Neuronal stem cell (in vitro differentiated cells): Measurements from ENCODE around the gene MED13L.

ENCODE experiments used
- DNase-seq: peaks from one replicate; pipeline ENCODE4 v3.0.0-alpha.2; 2013; ENCODE audit warnings: low spot score
- H2AFZ ChIP-seq: one replicate; pipeline ENCODE4 v1.6.1; 2013; ENCODE audit warnings: mild to moderate bottlenecking, low read length, inconsistent platforms
- H2AK5ac ChIP-seq: 2 replicates; pipeline ENCODE4 v1.6.1; 2013; ENCODE audit warnings: low read depth, mild to moderate bottlenecking, inconsistent platforms, low read length, moderate library complexity, mixed read lengths
- H2BK120ac ChIP-seq: 2 replicates; pipeline ENCODE4 v1.6.1; 2013; ENCODE audit warnings: low read depth, mild to moderate bottlenecking, inconsistent platforms, low read length, moderate library complexity, mixed read lengths
- H2BK12ac ChIP-seq: one replicate; pipeline ENCODE4 v1.6.1; 2013; ENCODE audit warnings: low read length, inconsistent platforms
- H2BK15ac ChIP-seq: 2 replicates; pipeline ENCODE4 v1.6.1; 2013; ENCODE audit warnings: mild to moderate bottlenecking, low read length, inconsistent platforms, mixed read lengths
- H2BK5ac ChIP-seq: one replicate; pipeline ENCODE4 v1.6.1; 2013; ENCODE audit warnings: inconsistent platforms, mild to moderate bottlenecking, low read length, moderate library complexity
- H3K14ac ChIP-seq: one replicate; pipeline ENCODE4 v1.6.1; 2013; ENCODE audit warnings: low read length, inconsistent platforms
- H3K18ac ChIP-seq: 2 replicates; pipeline ENCODE4 v1.6.1; 2013; ENCODE audit warnings: low read length, inconsistent platforms
- H3K23ac ChIP-seq: 2 replicates; pipeline ENCODE4 v1.6.1; 2013; ENCODE audit warnings: low read depth, mild to moderate bottlenecking, mixed read lengths, low read length, inconsistent platforms; ENCODE audit not compliant: poor library complexity
- H3K27ac ChIP-seq: replicated peaks from 3 replicates; pipeline ENCODE4 v1.5.1; 2013; ENCODE audit warnings: low read length, inconsistent platforms
- H3K27me3 ChIP-seq, 3 experiments: 2 replicates each; pipeline ENCODE4 v1.6.1; 2013; ENCODE audit warnings: low read length in 3 of 3, mild to moderate bottlenecking in 2 of 3, inconsistent platforms in 1 of 3, low read depth in 1 of 3, mixed read lengths in 1 of 3, moderate library complexity in 1 of 3; ENCODE audit not compliant: control insufficient read depth in 3 of 3, insufficient read depth in 3 of 3
- H3K36me3 ChIP-seq, 2 donors: replicated peaks in 1 of 2; 2 replicates each; pipeline ENCODE4 v1.6.1; 2013; ENCODE audit warnings: low read length in 2 of 2; ENCODE audit not compliant: control insufficient read depth in 2 of 2, insufficient read depth in 2 of 2
- H3K4ac ChIP-seq: 2 replicates; pipeline ENCODE4 v1.6.1; 2013; ENCODE audit warnings: inconsistent platforms, mild to moderate bottlenecking, low read length, moderate library complexity
- H3K4me1 ChIP-seq, 2 donors: 1 replicate in 1 of 2; 2 replicates in 1 of 2; pipeline ENCODE4 v1.6.1; 2013; ENCODE audit warnings: low read length in 2 of 2, low read depth in 1 of 2; ENCODE audit not compliant: control insufficient read depth in 2 of 2, insufficient read depth in 1 of 2
- H3K4me2 ChIP-seq: one replicate; pipeline ENCODE4 v1.6.1; 2013; ENCODE audit warnings: mild to moderate bottlenecking, low read length, inconsistent platforms; ENCODE audit not compliant: insufficient read depth, poor library complexity, severe bottlenecking
- H3K4me3 ChIP-seq, 2 donors: 2 replicates each; pipeline ENCODE4 v1.5.1; 2013; ENCODE audit warnings: low read length in 2 of 2, mild to moderate bottlenecking in 2 of 2, inconsistent platforms in 1 of 2, moderate library complexity in 1 of 2
- H3K79me1 ChIP-seq: one replicate; pipeline ENCODE4 v1.6.1; 2013; ENCODE audit warnings: low read depth, mild to moderate bottlenecking, inconsistent platforms, low read length, moderate library complexity
- H3K9ac ChIP-seq: one replicate; pipeline ENCODE4 v1.6.1; 2013; ENCODE audit warnings: mild to moderate bottlenecking, low read depth, low read length, inconsistent platforms; ENCODE audit not compliant: poor library complexity
- H3K9me3 ChIP-seq, 2 donors: replicated peaks in 1 of 2; 2 replicates each; pipeline versions ENCODE3 to v1.6.1; 2013; ENCODE audit warnings: low read length in 2 of 2, mild to moderate bottlenecking in 2 of 2, inconsistent platforms in 1 of 2, low read depth in 1 of 2, mixed read lengths in 1 of 2, moderate library complexity in 1 of 2; ENCODE audit not compliant: control insufficient read depth in 2 of 2, insufficient read depth in 1 of 2
- H4K8ac ChIP-seq: one replicate; pipeline ENCODE4 v1.6.1; 2013; ENCODE audit warnings: low read depth, mild to moderate bottlenecking, inconsistent platforms, low read length, moderate library complexity
- H4K91ac ChIP-seq: one replicate; pipeline ENCODE4 v1.6.1; 2013; ENCODE audit warnings: low read length, low read depth, mild to moderate bottlenecking, inconsistent platforms; ENCODE audit not compliant: poor library complexity
- WGBS, 2 donors: extraction: QIAGEN DNeasy Blood & Tissue Kit; methylation state at CpG; one replicate each; pipeline ENCODE4 v1.1.7; 2013; ENCODE audit warnings: missing lambda C conversion rate in 2 of 2, mixed read lengths in 1 of 2; ENCODE audit not compliant: insufficient read length in 2 of 2, insufficient replicate concordance in 1 of 2; ENCODE audit errors: extremely low coverage in 2 of 2; 5-methylcytosine and 5-hydroxymethylcytosine counted together

Gene MED13L

GRCh38 chr12:116138364-116138763, 139.1 kb downstream of the MED13L start:
- no peak overlapping the region for H4K8ac ChIP-seq
- peaks cover 3 to 9% of the 10 kb centered on the region in 2 donors for H3K4me1 ChIP-seq
- H3K23ac ChIP-seq: no peak overlapping the region
- H3K27me3 ChIP-seq: no peaks in the 10 kb centered on the region
- H3K27ac ChIP-seq: no peak overlapping the region
- H3K18ac ChIP-seq: no peak overlapping the region
- no peak overlapping the region for H2AK5ac ChIP-seq
- no peak overlapping the region for H3K9ac ChIP-seq
- H3K79me1 ChIP-seq: no peaks in the 10 kb centered on the region
- DNase-seq: no peak
- H4K91ac ChIP-seq: no peak overlapping the region
- H3K4me2 ChIP-seq: no peak overlapping the region
- no peaks in the 10 kb centered on the region for H3K36me3 ChIP-seq
- no peak overlapping the region for H3K4me3 ChIP-seq
- H2BK12ac ChIP-seq: no peak overlapping the region
- no peak overlapping the region for H2BK120ac ChIP-seq
- no peak overlapping the region for H2AFZ ChIP-seq
- H3K14ac ChIP-seq: no peak overlapping the region
- WGBS, 2 donors: no CpG with 5 or more reads among the region's 2 CpGs
- no peak overlapping the region for H3K4ac ChIP-seq
- H2BK5ac ChIP-seq: no peak overlapping the region
- no peak overlapping the region for H2BK15ac ChIP-seq
- H3K9me3 ChIP-seq: no peaks in the 10 kb centered on the region

GRCh38 chr12:116137318-116137717, 140.2 kb downstream of the MED13L start:
- H3K14ac ChIP-seq: no peak overlapping the region
- H4K8ac ChIP-seq: no peak overlapping the region
- H4K91ac ChIP-seq: no peak overlapping the region
- H3K9ac ChIP-seq: no peak overlapping the region
- H3K4me3 ChIP-seq: no peak overlapping the region
- H3K18ac ChIP-seq: no peak overlapping the region
- H2BK120ac ChIP-seq: no peak overlapping the region
- no peaks in the 10 kb centered on the region for H3K27me3 ChIP-seq
- no peak for DNase-seq
- no peak overlapping the region for H3K27ac ChIP-seq
- no peak overlapping the region for H3K4ac ChIP-seq
- H3K9me3 ChIP-seq: no peaks in the 10 kb centered on the region
- no peak overlapping the region for H2BK15ac ChIP-seq
- no peaks in the 10 kb centered on the region for H3K79me1 ChIP-seq
- H2BK12ac ChIP-seq: no peak overlapping the region
- H3K4me2 ChIP-seq: no peak overlapping the region
- H3K23ac ChIP-seq: no peak overlapping the region
- no peak overlapping the region for H2AFZ ChIP-seq
- H2BK5ac ChIP-seq: no peak overlapping the region
- WGBS, 2 donors: no CpG with 5 or more reads among the region's 2 CpGs
- peaks cover 3 to 9% of the 10 kb centered on the region in 2 donors for H3K4me1 ChIP-seq
- H3K36me3 ChIP-seq: no peaks in the 10 kb centered on the region
- H2AK5ac ChIP-seq: no peak overlapping the region

- no CpG with 5 or more reads among the region's 3 CpGs for WGBS, 2 donors
- no peaks in the 10 kb centered on the region for H3K27me3 ChIP-seq
- no peak overlapping the region for H3K4me2 ChIP-seq
- no peak overlapping the region for H2AFZ ChIP-seq
- no peak overlapping the region for H3K4me3 ChIP-seq
- H3K9me3 ChIP-seq: no peaks in the 10 kb centered on the region
- H3K27ac ChIP-seq: no peak overlapping the region
- H3K4me1 ChIP-seq: peaks cover 3 to 7% of the 10 kb centered on the region in 2 donors
- no peak overlapping the region for H2BK5ac ChIP-seq
- H2AK5ac ChIP-seq: no peak overlapping the region
- no peak overlapping the region for H3K4ac ChIP-seq
- no peak overlapping the region for H3K9ac ChIP-seq
- H4K8ac ChIP-seq: no peak overlapping the region
- H3K79me1 ChIP-seq: no peaks in the 10 kb centered on the region
- no peak overlapping the region for H2BK12ac ChIP-seq
- no peak overlapping the region for H4K91ac ChIP-seq
- H3K36me3 ChIP-seq: no peaks in the 10 kb centered on the region
- H3K23ac ChIP-seq: no peak overlapping the region
- no peak overlapping the region for H3K14ac ChIP-seq
- H2BK120ac ChIP-seq: no peak overlapping the region
- H3K18ac ChIP-seq: no peak overlapping the region
- no peak overlapping the region for H2BK15ac ChIP-seq
- no peak for DNase-seq
These were observed 141.2 kb downstream of the MED13L start for GRCh38 chr12:116136340-116136739.

- Histone ChIP-seq H2BK120ac (no peak overlapping the region), H3K4me3 (no peak overlapping the region), H3K18ac (no peak overlapping the region), H2BK15ac (no peak overlapping the region), H3K4me2 (no peak overlapping the region), H3K14ac (no peak overlapping the region), H4K8ac (no peak overlapping the region), H3K4me1 (peaks cover 6 to 9% of the 10 kb centered on the region in 2 donors), H3K4ac (no peak overlapping the region), H3K27ac (no peak overlapping the region), H2BK12ac (no peak overlapping the region), H3K23ac (no peak overlapping the region), H3K9me3 (no peaks in the 10 kb centered on the region), H4K91ac (no peak overlapping the region), H2BK5ac (no peak overlapping the region), H3K36me3 (no peaks in the 10 kb centered on the region), H3K9ac (no peak overlapping the region), H3K27me3 (no peaks in the 10 kb centered on the region), H2AFZ (no peak overlapping the region), H3K79me1 (no peaks in the 10 kb centered on the region), H2AK5ac (no peak overlapping the region)
- DNase-seq: no peak
- WGBS, 2 donors: no CpG with 5 or more reads among the region's 3 CpGs
These were observed 142.1 kb downstream of the MED13L start for GRCh38 chr12:116135209-116135930.
